Heart left ventricle (tissue), 16 donors: ENCODE data around the gene SELENOO. TPM values are rescaled to one million over a fixed set of nuclear protein-coding genes. Genes with fewer than 3 reads are reported as not detected.

Experiments
- ATAC-seq, 4 donors: fragments of 200-7000 bp; cut with Tn5 transposase; one replicate each; pipeline ENCODE4 v1.9.1; 2020 to 2022; ENCODE audit warnings: moderate library complexity in 4 of 4, mild to moderate bottlenecking in 3 of 4, moderate number of reproducible peaks in 1 of 4
- DNase-seq, 5 donors: peaks; one replicate each; pipeline ENCODE4 v3.0.0-alpha.2; 2020
- H3K27ac ChIP-seq, 12 donors: fragments of 200-600 bp; sonication (generic) in 4 of 12; one replicate each; pipeline versions ENCODE4 v1.5.0 to v1.8.0; 2016 to 2022; ENCODE audit warnings: mild to moderate bottlenecking in 2 of 12
- H3K27me3 ChIP-seq, 9 donors: fragments of 200-600 bp; sonication (generic) in 2 of 9; one replicate each; pipeline versions ENCODE4 v1.5.1 to v1.8.0; 2016 to 2022; ENCODE audit warnings: mild to moderate bottlenecking in 3 of 9
- H3K36me3 ChIP-seq, 9 donors: fragments of 200-600 bp; sonication (generic) in 2 of 9; one replicate each; pipeline versions ENCODE4 v1.5.0 to v1.8.0; 2018 to 2022; ENCODE audit warnings: mild to moderate bottlenecking in 2 of 9
- H3K4me1 ChIP-seq, 12 donors: fragments of 200-600 bp; sonication (generic) in 4 of 12; one replicate each; pipeline versions ENCODE4 v1.5.0 to v1.8.0; 2016 to 2022; ENCODE audit warnings: mild to moderate bottlenecking in 3 of 12
- H3K4me3 ChIP-seq, 12 donors: fragments of 200-600 bp; sonication (generic) in 4 of 12; one replicate each; pipeline versions ENCODE4 v1.5.0 to v1.8.0; 2017 to 2022; ENCODE audit warnings: mild to moderate bottlenecking in 9 of 12, moderate library complexity in 4 of 12
- H3K9me3 ChIP-seq, 12 donors: fragments of 200-600 bp; sonication (generic) in 4 of 12; one replicate each; pipeline versions ENCODE4 v1.5.0 to v1.8.0; 2016 to 2022; ENCODE audit warnings: mild to moderate bottlenecking in 1 of 12
- POLR2A ChIP-seq, 2 donors: fragments of 450-650 bp; IDR thresholded peaks; one replicate each; pipeline ENCODE4 v1.6.1; 2017; ENCODE audit warnings: antibody characterized with exemption in 2 of 2, mild to moderate bottlenecking in 2 of 2, moderate library complexity in 2 of 2
- WGBS, 4 donors: extraction: QIAGEN DNeasy Blood & Tissue Kit in 2 of 4; methylation state at CpG; one replicate each; pipeline versions ENCODE4 v1.1.5 to v1.1.7; 2013 to 2018; 5-methylcytosine and 5-hydroxymethylcytosine counted together
- intact Hi-C, 10 donors: fragments of 100-400 bp; cut with DNase I; formaldehyde crosslinking; loops; one replicate each; pipeline versions ENCODE4 v1.11.1 to v1.14.2; 2022
- polyA plus RNA-seq, 2 donors: library from polyadenylated mRNA; stranded (reverse); fragments of 200-250 nt; gene quantifications; one replicate each; pipeline ENCODE4 v1.2.3, GENCODE V29; 2013
- total RNA-seq, 9 donors: library from RNA; depleted of rRNA in 2 of 9; stranded (reverse); fragments of >200 nt in 2 of 9; fragmentation: NEBNext Ultra II Directional in 3 of 9; extraction: Animal tissue kit (Norgen Biotek cat#: 25700) in 3 of 9; gene quantifications; one replicate each; pipeline versions ENCODE4 v1.1.0 to v1.2.4, GENCODE V29; 2016 to 2023
- TF ChIP-seq, protein P1 (sequence below), 12 donors: fragments of 200-600 bp; sonication (generic) in 4 of 12; IDR thresholded peaks; one replicate each; pipeline versions ENCODE4 v1.5.0 to v1.8.0; 2018 to 2022; ENCODE audit warnings: antibody characterized with exemption in 12 of 12, mild to moderate bottlenecking in 5 of 12
- donor health status: ischemic (EF 13 %, LVEDD 7.1; RV severe dilation, severe dysfunction).
- donor health status: healthy with polysubstance abuse.
- donor health status: DM: no; HTN: yes; CAD: no.
- donor health status: DM: no; HTN: no; CAD: no.
- donor health status: ischemic (EF 25% LVEDD 6.9; RV normal size, moderate dysfunction).
- donor health status: ischemic (EF 25% LVEDD 5.7; RV mildly dilated, moderate dysfunction).
- donor health status: healthy.
- donor health status: DM: yes; HTN: yes; CAD: no.
- donor health status: ischemic (EF 35%, LVEDD 5.7; RV mildly dilated, moderate dysfunction).
- donor health status: nonischemic (EF 11% LVEDD 7.7; RV severe dilation, severe dysfunction).
- donor health status: DM: yes; HTN: yes; CAD: no.
- donor health status: PGD.
- donor health status: ischemic (EF 29% LVEDD 5.4; RV normal size, mild dysfunction).
- donor health status: nonischemic (EF 23%, LVEDD 6.1; RV moderate dilation, normal function).

SELENOO gene
- total and polyA plus RNA-seq, 11 donors = 10.4 to 23.8 (median 15.4) TPM

DNA sequence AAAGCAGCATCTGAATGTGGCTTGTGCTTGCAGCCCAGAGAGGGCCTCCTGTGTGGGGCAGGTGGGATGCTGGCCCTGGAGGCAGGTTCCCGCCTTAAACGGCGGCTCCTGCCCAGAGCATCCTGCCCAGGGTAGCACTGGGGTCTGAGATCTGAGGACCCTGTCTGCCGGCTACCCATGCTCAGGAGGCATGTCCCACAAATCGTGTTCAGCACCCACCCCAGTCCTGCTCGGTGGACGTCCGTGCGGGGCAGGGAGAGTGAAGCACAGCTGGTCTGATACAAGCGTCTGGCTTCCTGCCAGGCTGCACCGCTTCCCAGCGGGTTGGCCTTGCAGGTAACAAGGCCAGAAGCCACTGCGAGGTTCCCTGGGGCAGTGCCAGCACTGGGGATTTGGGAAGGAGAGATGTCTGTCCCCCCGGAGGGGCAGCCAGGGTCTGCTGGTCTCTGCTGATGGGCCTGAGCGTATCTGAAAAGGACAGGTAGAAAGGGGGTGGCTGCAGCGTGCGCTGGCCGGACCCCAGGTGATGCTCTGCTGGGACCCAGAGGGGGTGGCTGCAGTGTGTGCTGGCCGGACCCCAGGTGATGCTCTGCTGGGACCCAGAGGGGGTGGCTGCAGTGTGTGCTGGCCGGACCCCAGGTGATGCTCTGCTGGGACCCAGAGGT lies 11.5 kb upstream of the SELENOO start:
- peaks cover 8 to 80% (median 49%) of the 10 kb centered on the region in 12 donors for H3K4me1 ChIP-seq
- TF ChIP-seq, protein P1, sequence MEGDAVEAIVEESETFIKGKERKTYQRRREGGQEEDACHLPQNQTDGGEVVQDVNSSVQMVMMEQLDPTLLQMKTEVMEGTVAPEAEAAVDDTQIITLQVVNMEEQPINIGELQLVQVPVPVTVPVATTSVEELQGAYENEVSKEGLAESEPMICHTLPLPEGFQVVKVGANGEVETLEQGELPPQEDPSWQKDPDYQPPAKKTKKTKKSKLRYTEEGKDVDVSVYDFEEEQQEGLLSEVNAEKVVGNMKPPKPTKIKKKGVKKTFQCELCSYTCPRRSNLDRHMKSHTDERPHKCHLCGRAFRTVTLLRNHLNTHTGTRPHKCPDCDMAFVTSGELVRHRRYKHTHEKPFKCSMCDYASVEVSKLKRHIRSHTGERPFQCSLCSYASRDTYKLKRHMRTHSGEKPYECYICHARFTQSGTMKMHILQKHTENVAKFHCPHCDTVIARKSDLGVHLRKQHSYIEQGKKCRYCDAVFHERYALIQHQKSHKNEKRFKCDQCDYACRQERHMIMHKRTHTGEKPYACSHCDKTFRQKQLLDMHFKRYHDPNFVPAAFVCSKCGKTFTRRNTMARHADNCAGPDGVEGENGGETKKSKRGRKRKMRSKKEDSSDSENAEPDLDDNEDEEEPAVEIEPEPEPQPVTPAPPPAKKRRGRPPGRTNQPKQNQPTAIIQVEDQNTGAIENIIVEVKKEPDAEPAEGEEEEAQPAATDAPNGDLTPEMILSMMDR (IDR thresholded peaks at IDR 0.05) = no peak
- no peak for TF ChIP-seq POLR2A (IDR thresholded peaks at IDR 0.05)
- no peaks in the 10 kb centered on the region for H3K27me3 ChIP-seq
- no peaks in the 10 kb centered on the region for H3K9me3 ChIP-seq
- WGBS, 4 donors = 56 to 72% (median 63%) methylated on average over 16 to 20 of the region's 20 CpGs
- no peak for ATAC-seq
- H3K36me3 ChIP-seq = peaks cover 0 to 14% (median 7%) of the 10 kb centered on the region in 9 donors
- peak overlapping the region in 11 of 12 donors; percentile 51 to 94 (median 80) for H3K27ac ChIP-seq
- peak overlapping the region in 2 of 12 donors; percentile 55 to 61 for H3K4me3 ChIP-seq
- intact Hi-C loops = loop anchor here in 2 of 10 donors (10.0 kb wide), 2 partner anchors 255 to 265 kb away; no protein-coding TSS in a partner anchor
- peak in 4 of 5 donors; percentile 32 to 71 (median 52) for DNase-seq

DNA sequence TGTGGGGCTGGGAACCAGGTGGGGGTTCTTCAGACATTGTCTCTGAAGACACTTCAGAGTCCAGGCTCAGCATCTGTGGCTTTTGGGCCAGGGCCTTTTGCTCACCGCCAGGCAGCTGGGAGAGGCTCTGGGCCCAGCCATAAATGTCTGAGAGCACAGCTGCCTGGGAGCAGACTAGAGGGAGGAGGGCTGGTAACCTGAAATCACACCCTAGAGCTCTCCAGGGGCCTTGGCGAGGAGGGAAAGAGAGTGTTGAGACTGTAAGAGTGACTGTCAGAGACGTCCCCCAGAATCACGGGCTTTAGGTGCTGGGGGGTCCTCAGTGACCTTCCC lies 11.0 kb upstream of the SELENOO start:
- WGBS, 4 donors = 8 to 28% (median 17%) methylated on average over 3 to 4 of the region's 4 CpGs
- Histone ChIP-seq H3K27ac (peak overlapping the region in 11 of 12 donors; percentile 51 to 94 (median 80)), H3K4me1 (peaks cover 8 to 76% (median 45%) of the 10 kb centered on the region in 12 donors), H3K9me3 (no peaks in the 10 kb centered on the region), H3K4me3 (peak overlapping the region in 11 of 12 donors; percentile 31 to 61 (median 53)), H3K27me3 (no peaks in the 10 kb centered on the region), H3K36me3 (peaks cover 0 to 19% (median 12%) of the 10 kb centered on the region in 9 donors)
- TF ChIP-seq POLR2A (IDR thresholded peaks at IDR 0.05) = no peak
- TF ChIP-seq, protein P1 (IDR thresholded peaks at IDR 0.05) = no peak
- intact Hi-C loops = loop anchor here in 2 of 10 donors (10.0 kb wide), 2 partner anchors 255 to 265 kb away; no protein-coding TSS in a partner anchor
- ATAC-seq (peak; percentile 11 to 31 (median 22)), DNase-seq (peak in 1 of 5 donors; percentile 35)

DNA sequence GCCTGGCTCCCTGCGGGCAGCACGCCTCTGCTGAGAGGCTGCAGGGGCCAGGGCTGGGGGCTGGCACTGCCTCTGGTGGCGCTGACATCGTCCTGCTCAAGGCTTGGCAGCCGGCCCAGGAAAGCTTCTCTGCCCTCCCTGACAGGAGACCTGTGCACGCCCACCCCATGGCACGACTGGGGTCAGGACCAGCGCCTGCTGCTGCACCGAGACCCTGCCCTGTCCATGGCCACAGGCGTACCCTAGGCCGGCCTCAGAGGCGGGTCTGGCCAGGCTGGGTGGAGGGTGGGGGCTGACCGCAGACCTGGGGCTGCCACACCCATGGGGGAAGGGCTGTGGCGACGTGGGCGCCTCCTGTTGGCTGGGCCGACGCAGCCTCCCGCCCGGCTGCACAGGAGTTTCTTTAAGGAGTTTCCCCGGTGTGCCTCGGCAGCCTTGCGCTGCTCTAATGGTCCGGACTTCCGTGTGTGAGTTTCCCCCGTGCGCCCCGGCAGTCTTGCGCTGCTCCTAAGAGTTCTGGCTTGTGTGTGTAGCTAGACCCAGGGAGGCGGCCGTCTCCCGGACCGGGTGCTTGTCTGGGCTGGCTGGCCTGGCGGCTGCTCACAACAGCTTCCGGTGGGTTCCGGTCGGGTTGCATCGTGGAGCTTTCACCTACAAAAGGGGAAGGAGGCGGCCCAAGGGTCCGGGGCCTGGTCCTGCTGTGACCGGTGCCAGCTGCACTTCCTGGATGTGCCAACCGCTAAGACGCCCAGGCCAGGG lies 10.4 kb upstream of the SELENOO start:
- WGBS, 4 donors = 0 to 18% (median 6%) methylated on average over 2 to 43 of the region's 43 CpGs
- H3K27ac ChIP-seq = peak overlapping the region; percentile 51 to 94 (median 77)
- peaks cover 0 to 25% (median 13%) of the 10 kb centered on the region in 9 donors for H3K36me3 ChIP-seq
- intact Hi-C loops = no loop called here
- no peaks in the 10 kb centered on the region for H3K9me3 ChIP-seq
- H3K27me3 ChIP-seq = no peaks in the 10 kb centered on the region
- peaks cover 8 to 71% (median 43%) of the 10 kb centered on the region in 12 donors for H3K4me1 ChIP-seq
- DNase-seq = peak; percentile 78 to 92 (median 89)
- ATAC-seq = peak; percentile 56 to 71 (median 68)
- peak overlapping the region; percentile 10 to 61 (median 50) for H3K4me3 ChIP-seq
- TF ChIP-seq POLR2A (IDR thresholded peaks at IDR 0.05) = no peak
- TF ChIP-seq, protein P1 (IDR thresholded peaks at IDR 0.05) = peak in 10 of 12 donors; percentile 27 to 65 (median 48)
